Caco-2 (cell line): ENCODE measurements around the gene CNDP1. TPM values are rescaled to one million over a fixed set of nuclear protein-coding genes. Genes with fewer than 3 reads are reported as not detected.

Experiments used
- BruUV-seq: library from RNA; stranded (reverse); fragments of 400-500 nt; replicated peaks from 2 replicates; lab custom pipeline; 2021; lab: Mats Ljungman, UMichigan
- CTCF ChIA-PET: fragments of 300-600 bp; sonication (Branson Sonifier 250); formaldehyde crosslinking; loops from one replicate; lab custom pipeline; 2022; ENCODE audit warnings: antibody characterized with exemption; lab: Charles Lee
- POLR2A ChIA-PET: fragments of 300-600 bp; sonication (Branson Sonifier 250); formaldehyde crosslinking; loops from one replicate; lab custom pipeline; 2022; ENCODE audit warnings: antibody characterized with exemption; lab: Charles Lee
- DNase-seq, 2 experiments: peaks; one replicate each; pipeline versions ENCODE4 v3.0.0 to v3.0.0-alpha.2; 2020 to 2022
- H3K27me3 ChIP-seq: replicated peaks from 2 replicates; pipeline ENCODE4 v1.6.0; 2011; ENCODE audit warnings: low read length; ENCODE audit not compliant: control insufficient read depth, insufficient read depth
- H3K36me3 ChIP-seq: 2 replicates; pipeline ENCODE4 v1.5.1; 2011; ENCODE audit warnings: low read length; ENCODE audit not compliant: control insufficient read depth, insufficient read depth
- H3K4me1 ChIP-seq: fragments of 250-450 bp; sonication (Bioruptor Pico); 2 replicates; pipeline ENCODE4 v1.5.1; 2020; ENCODE audit warnings: mild to moderate bottlenecking
- H3K4me3 ChIP-seq: 2 replicates; pipeline ENCODE4 v1.5.1; 2011; ENCODE audit warnings: low read depth, mild to moderate bottlenecking, control low read depth, low read length
- H3K9me3 ChIP-seq: fragments of 250-450 bp; sonication (Bioruptor Pico); 2 replicates; pipeline ENCODE4 v1.5.1; 2020; ENCODE audit warnings: mild to moderate bottlenecking, moderate library complexity
- H3K27ac Mint-ChIP-seq: one replicate; pipeline ENCODE4 v1.8.0; 2022; ENCODE audit warnings: mixed read lengths; ENCODE audit not compliant: unreplicated experiment
- H3K27me3 Mint-ChIP-seq: one replicate; pipeline ENCODE4 v1.8.0; 2022; ENCODE audit warnings: mixed read lengths; ENCODE audit not compliant: insufficient read depth, unreplicated experiment
- H3K36me3 Mint-ChIP-seq: one replicate; pipeline ENCODE4 v1.8.0; 2022; ENCODE audit warnings: mild to moderate bottlenecking, mixed read lengths; ENCODE audit not compliant: insufficient read depth, unreplicated experiment
- H3K4me1 Mint-ChIP-seq: one replicate; pipeline ENCODE4 v1.8.0; 2022; ENCODE audit warnings: low read depth, mixed read lengths; ENCODE audit not compliant: unreplicated experiment
- H3K4me3 Mint-ChIP-seq: one replicate; pipeline ENCODE4 v1.8.0; 2022; ENCODE audit warnings: mild to moderate bottlenecking, moderate library complexity, mixed read lengths; ENCODE audit not compliant: unreplicated experiment
- H3K9me3 Mint-ChIP-seq: one replicate; pipeline ENCODE4 v1.8.0; 2022; ENCODE audit warnings: mixed read lengths; ENCODE audit not compliant: unreplicated experiment
- intact Hi-C: fragments of 100-400 bp; cut with micrococcal nuclease; formaldehyde crosslinking; loops from one replicate; pipeline ENCODE4 v1.10.0; 2022; ENCODE audit not compliant: unreplicated experiment
- total RNA-seq: library from RNA; stranded (reverse); gene quantifications from 2 replicates; pipeline ENCODE4 v1.2.3, GENCODE V29; 2022
- TF ChIP-seq, protein P1 (sequence below), 2 experiments: fragments of 200-600 bp in 1 of 2; IDR thresholded peaks; 1 replicate in 1 of 2; 2 replicates in 1 of 2; pipeline versions ENCODE4 v1.5.1 to v1.8.0; 2011 to 2022; ENCODE audit warnings: antibody characterized with exemption in 1 of 2, control low read depth in 1 of 2, inconsistent platforms in 1 of 2, low read depth in 1 of 2, low read length in 1 of 2, mild to moderate bottlenecking in 1 of 2, moderate library complexity in 1 of 2; ENCODE audit not compliant: insufficient read depth in 1 of 2, severe bottlenecking in 1 of 2, unreplicated experiment in 1 of 2

Gene CNDP1
- total RNA-seq, 1 experiment from 2014 or later: 0.48 TPM

DNA sequence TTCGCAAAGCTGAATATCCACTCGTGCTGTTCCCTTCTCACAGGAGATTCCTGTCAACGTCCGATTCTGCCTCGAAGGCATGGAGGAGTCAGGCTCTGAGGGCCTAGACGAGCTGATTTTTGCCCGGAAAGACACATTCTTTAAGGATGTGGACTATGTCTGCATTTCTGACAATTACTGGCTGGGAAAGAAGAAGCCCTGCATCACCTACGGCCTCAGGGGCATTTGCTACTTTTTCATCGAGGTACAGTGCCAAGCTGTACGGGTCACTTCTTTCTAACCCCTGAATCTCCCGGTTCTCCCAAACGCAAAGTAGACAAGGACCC, 23.6 kb upstream of the CNDP1 start:
- Histone ChIP-seq H3K4me1 (peaks cover 26% of the 10 kb centered on the region), H3K27me3 (no peaks in the 10 kb centered on the region), H3K4me3 (no peak overlapping the region), H3K9me3 (no peaks in the 10 kb centered on the region), H3K36me3 (peaks cover 1% of the 10 kb centered on the region; the same call in 1 of the 2 replicates)
- no peaks in the 10 kb centered on the region for H3K9me3 Mint-ChIP-seq
- H3K27me3 Mint-ChIP-seq: no peaks in the 10 kb centered on the region
- peaks cover 33% of the 10 kb centered on the region for H3K36me3 Mint-ChIP-seq
- DNase-seq: no peak
- no peak overlapping the region for H3K27ac Mint-ChIP-seq
- CTCF ChIA-PET: no interaction called here
- TF ChIP-seq, protein P1, sequence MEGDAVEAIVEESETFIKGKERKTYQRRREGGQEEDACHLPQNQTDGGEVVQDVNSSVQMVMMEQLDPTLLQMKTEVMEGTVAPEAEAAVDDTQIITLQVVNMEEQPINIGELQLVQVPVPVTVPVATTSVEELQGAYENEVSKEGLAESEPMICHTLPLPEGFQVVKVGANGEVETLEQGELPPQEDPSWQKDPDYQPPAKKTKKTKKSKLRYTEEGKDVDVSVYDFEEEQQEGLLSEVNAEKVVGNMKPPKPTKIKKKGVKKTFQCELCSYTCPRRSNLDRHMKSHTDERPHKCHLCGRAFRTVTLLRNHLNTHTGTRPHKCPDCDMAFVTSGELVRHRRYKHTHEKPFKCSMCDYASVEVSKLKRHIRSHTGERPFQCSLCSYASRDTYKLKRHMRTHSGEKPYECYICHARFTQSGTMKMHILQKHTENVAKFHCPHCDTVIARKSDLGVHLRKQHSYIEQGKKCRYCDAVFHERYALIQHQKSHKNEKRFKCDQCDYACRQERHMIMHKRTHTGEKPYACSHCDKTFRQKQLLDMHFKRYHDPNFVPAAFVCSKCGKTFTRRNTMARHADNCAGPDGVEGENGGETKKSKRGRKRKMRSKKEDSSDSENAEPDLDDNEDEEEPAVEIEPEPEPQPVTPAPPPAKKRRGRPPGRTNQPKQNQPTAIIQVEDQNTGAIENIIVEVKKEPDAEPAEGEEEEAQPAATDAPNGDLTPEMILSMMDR (IDR thresholded peaks at IDR 0.05; ENCODE audit: insufficient read depth in 1 of 2, low read depth in 1 of 2, low read length in 1 of 2, severe bottlenecking in 1 of 2, unreplicated experiment in 1 of 2): no peak
- POLR2A ChIA-PET: no interaction called here
- no TSS peak for BruUV-seq
- H3K4me1 Mint-ChIP-seq: peaks cover 9% of the 10 kb centered on the region
- H3K4me3 Mint-ChIP-seq: no peak overlapping the region
- intact Hi-C loops: no loop called here

DNA sequence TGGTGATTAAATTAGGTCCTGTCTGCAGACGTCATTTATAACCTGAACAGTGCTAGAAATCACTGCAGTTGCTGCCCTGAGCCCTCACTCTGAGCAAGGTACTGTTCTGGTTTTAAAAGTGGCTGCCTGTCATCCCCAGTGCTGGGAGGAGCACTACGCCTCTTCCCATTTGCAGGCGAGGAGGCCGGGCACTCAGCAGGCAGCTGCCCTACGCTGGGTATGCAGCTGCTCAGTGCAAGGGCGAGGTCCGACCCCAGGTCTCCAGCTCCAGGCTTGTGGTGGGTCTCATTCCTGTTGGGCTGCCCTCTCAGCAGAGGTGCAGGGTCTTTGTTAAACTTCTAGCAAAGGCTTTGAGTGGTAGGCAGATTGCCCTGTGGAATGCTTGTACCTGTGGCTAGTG, 22.5 kb upstream of the CNDP1 start:
- Histone ChIP-seq H3K27me3 (no peaks in the 10 kb centered on the region), H3K4me3 (no peak overlapping the region), H3K4me1 (peaks cover 37% of the 10 kb centered on the region), H3K9me3 (no peaks in the 10 kb centered on the region), H3K36me3 (peaks cover 1% of the 10 kb centered on the region; the same call in 1 of the 2 replicates)
- intact Hi-C loops: no loop called here
- CTCF ChIA-PET: no interaction called here
- Mint-ChIP-seq H3K27me3 (no peaks in the 10 kb centered on the region), H3K4me3 (no peak overlapping the region), H3K27ac (no peak overlapping the region), H3K4me1 (peaks cover 9% of the 10 kb centered on the region), H3K36me3 (peaks cover 25% of the 10 kb centered on the region), H3K9me3 (no peaks in the 10 kb centered on the region)
- POLR2A ChIA-PET: no interaction called here
- no TSS peak for BruUV-seq
- no peak for DNase-seq
- TF ChIP-seq, protein P1 (IDR thresholded peaks at IDR 0.05; ENCODE audit: insufficient read depth in 1 of 2, low read depth in 1 of 2, low read length in 1 of 2, severe bottlenecking in 1 of 2, unreplicated experiment in 1 of 2): no peak

DNA sequence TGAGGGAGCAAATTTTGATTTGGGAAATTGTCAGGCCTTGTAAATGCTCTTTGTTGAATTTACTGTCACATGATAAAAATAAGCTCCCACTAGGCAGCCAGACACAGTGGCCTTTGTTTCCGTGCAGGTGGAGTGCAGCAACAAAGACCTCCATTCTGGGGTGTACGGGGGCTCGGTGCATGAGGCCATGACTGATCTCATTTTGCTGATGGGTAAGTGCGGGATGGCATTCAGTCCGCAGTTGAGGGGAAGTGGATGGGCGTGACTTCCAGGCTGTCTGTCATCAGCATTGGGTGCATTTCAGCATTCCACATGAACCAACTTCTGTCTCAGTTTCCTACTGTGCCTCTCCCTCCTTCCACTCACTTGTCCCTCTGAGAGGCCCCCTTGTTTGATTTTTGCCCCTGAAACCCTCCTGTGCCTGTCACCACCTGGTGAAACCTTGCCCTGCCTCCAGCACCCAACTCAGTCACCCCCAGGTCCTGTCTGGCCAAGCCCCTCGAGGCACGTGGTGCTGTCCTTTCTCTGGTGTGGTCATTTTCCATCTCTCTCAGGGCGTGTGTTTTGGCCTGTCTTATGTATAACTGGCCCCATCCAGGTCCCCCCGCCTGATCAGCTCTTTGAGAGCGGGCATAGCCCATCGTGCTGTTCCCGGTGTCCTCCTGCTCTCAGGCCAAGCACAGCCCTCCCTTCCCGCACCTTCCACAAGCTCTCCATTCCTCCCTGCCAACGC, 21.8 kb upstream of the CNDP1 start:
- Histone ChIP-seq H3K9me3 (no peaks in the 10 kb centered on the region), H3K27me3 (no peaks in the 10 kb centered on the region), H3K4me1 (peaks cover 40% of the 10 kb centered on the region), H3K4me3 (no peak overlapping the region), H3K36me3 (peaks cover 1% of the 10 kb centered on the region; the same call in 1 of the 2 replicates)
- Mint-ChIP-seq H3K36me3 (peaks cover 21% of the 10 kb centered on the region), H3K4me3 (no peak overlapping the region), H3K27ac (no peak overlapping the region), H3K27me3 (no peaks in the 10 kb centered on the region), H3K9me3 (no peaks in the 10 kb centered on the region), H3K4me1 (peaks cover 5% of the 10 kb centered on the region)
- intact Hi-C loops: no loop called here
- POLR2A ChIA-PET: no interaction called here
- BruUV-seq: no TSS peak
- CTCF ChIA-PET: no interaction called here
- no peak for DNase-seq
- TF ChIP-seq, protein P1 (IDR thresholded peaks at IDR 0.05; ENCODE audit: insufficient read depth in 1 of 2, low read depth in 1 of 2, low read length in 1 of 2, severe bottlenecking in 1 of 2, unreplicated experiment in 1 of 2): no peak
